SKM-1 treated with dmso at 0.1 percent for 144 hours (cell line): Measurements from ENCODE around the gene FOSB.

Experiments
- DNase-seq: peaks from one replicate; lab custom pipeline; 2025; ENCODE audit not compliant: unreplicated experiment; lab: John Stamatoyannopoulos, UW

FOSB gene

GRCh38 chr19:45467115-45467455, 711 bp upstream of the FOSB start:
- DNase-seq: no peak

GRCh38 chr19:45468159-45468651, 409 bp downstream of the FOSB start:
- DNase-seq: no peak

- no peak for DNase-seq
These were observed 971 bp downstream of the FOSB start for GRCh38 chr19:45468803-45469131.

GRCh38 chr19:45469132-45469944, 1.5 kb downstream of the FOSB start:
- peak; percentile 80 for DNase-seq

- no peak for DNase-seq
These were observed 2.4 kb downstream of the FOSB start for GRCh38 chr19:45469945-45470761.

- DNase-seq: no peak
These were observed 2.9 kb downstream of the FOSB start for GRCh38 chr19:45470762-45471081.

- no peak for DNase-seq
These were observed 3.5 kb downstream of the FOSB start for GRCh38 chr19:45471111-45471930.

GRCh38 chr19:45471931-45472562, 4.3 kb downstream of the FOSB start:
- DNase-seq: no peak

- no peak for DNase-seq
These were observed 5.0 kb downstream of the FOSB start for GRCh38 chr19:45472563-45473366.

GRCh38 chr19:45473367-45473681, 5.5 kb downstream of the FOSB start:
- DNase-seq: no peak

- DNase-seq: no peak
These were observed 6.1 kb downstream of the FOSB start for GRCh38 chr19:45473682-45474605.

- DNase-seq: no peak
These were observed 7.1 kb downstream of the FOSB start for GRCh38 chr19:45474606-45475521.

GRCh38 chr19:45475537-45476291, 7.9 kb downstream of the FOSB start:
- DNase-seq: no peak

- no peak for DNase-seq
These were observed 8.5 kb downstream of the FOSB start for GRCh38 chr19:45476304-45476703.

GRCh38 chr19:45477186-45477585, 9.4 kb downstream of the FOSB start:
- no peak for DNase-seq

- no peak for DNase-seq
These were observed 10.1 kb downstream of the FOSB start for GRCh38 chr19:45477713-45478453.
